GM12801 (cell line): ENCODE data around the gene USP43.

ENCODE experiments used
- TF ChIP-seq, protein P1 (sequence below): IDR thresholded peaks from one replicate; pipeline ENCODE4 v1.5.1; 2011; ENCODE audit warnings: control low read depth; ENCODE audit not compliant: insufficient read length; ENCODE audit errors: extremely low read depth

Gene USP43, protein sequence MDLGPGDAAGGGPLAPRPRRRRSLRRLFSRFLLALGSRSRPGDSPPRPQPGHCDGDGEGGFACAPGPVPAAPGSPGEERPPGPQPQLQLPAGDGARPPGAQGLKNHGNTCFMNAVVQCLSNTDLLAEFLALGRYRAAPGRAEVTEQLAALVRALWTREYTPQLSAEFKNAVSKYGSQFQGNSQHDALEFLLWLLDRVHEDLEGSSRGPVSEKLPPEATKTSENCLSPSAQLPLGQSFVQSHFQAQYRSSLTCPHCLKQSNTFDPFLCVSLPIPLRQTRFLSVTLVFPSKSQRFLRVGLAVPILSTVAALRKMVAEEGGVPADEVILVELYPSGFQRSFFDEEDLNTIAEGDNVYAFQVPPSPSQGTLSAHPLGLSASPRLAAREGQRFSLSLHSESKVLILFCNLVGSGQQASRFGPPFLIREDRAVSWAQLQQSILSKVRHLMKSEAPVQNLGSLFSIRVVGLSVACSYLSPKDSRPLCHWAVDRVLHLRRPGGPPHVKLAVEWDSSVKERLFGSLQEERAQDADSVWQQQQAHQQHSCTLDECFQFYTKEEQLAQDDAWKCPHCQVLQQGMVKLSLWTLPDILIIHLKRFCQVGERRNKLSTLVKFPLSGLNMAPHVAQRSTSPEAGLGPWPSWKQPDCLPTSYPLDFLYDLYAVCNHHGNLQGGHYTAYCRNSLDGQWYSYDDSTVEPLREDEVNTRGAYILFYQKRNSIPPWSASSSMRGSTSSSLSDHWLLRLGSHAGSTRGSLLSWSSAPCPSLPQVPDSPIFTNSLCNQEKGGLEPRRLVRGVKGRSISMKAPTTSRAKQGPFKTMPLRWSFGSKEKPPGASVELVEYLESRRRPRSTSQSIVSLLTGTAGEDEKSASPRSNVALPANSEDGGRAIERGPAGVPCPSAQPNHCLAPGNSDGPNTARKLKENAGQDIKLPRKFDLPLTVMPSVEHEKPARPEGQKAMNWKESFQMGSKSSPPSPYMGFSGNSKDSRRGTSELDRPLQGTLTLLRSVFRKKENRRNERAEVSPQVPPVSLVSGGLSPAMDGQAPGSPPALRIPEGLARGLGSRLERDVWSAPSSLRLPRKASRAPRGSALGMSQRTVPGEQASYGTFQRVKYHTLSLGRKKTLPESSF

DNA sequence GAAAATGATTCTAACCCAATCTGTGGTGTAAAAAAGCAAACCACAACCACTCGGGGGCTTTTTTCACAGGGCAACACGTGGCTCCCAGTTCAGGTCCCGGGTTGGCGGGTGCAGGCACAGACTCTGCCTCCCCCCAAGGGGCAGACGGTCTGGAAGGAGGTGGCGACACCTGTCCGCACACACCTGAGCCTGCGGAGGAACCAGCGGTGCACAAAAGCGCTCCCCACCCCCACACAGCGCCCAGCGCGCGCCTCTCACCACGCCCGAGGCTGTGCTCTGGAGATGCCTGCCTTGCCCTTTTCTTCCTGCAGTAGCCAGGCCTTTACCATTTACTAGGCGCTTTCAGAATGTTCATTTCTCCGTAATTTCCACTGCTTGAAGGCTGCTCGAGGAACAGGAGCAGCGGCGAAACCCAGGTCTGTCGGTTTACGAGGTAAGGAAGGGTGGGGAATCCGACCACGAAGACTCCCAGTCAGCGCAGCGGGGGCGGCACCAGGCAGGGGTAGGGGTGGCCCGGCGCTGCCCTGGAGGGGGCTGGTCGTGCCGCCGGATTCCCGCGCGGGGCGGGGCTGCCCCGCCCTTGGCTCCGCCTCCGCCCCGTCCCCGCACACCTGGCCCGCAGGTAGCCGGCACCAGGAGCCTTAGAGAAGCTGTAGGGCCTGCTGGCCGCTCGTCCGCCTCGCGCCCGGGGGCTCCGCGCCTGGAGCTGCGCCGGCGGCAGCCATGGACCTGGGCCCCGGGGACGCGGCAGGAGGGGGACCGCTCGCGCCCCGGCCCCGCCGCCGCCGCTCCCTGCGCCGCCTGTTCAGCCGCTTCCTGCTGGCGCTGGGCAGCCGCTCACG, at the start of gene USP43:
TSS of gene USP43 (plus strand) at position 608 of the 842 bp plus-strand sequence. CDS start at position 724, 116 bp downstream.
- TF ChIP-seq, protein P1, sequence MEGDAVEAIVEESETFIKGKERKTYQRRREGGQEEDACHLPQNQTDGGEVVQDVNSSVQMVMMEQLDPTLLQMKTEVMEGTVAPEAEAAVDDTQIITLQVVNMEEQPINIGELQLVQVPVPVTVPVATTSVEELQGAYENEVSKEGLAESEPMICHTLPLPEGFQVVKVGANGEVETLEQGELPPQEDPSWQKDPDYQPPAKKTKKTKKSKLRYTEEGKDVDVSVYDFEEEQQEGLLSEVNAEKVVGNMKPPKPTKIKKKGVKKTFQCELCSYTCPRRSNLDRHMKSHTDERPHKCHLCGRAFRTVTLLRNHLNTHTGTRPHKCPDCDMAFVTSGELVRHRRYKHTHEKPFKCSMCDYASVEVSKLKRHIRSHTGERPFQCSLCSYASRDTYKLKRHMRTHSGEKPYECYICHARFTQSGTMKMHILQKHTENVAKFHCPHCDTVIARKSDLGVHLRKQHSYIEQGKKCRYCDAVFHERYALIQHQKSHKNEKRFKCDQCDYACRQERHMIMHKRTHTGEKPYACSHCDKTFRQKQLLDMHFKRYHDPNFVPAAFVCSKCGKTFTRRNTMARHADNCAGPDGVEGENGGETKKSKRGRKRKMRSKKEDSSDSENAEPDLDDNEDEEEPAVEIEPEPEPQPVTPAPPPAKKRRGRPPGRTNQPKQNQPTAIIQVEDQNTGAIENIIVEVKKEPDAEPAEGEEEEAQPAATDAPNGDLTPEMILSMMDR, result no peak

DNA sequence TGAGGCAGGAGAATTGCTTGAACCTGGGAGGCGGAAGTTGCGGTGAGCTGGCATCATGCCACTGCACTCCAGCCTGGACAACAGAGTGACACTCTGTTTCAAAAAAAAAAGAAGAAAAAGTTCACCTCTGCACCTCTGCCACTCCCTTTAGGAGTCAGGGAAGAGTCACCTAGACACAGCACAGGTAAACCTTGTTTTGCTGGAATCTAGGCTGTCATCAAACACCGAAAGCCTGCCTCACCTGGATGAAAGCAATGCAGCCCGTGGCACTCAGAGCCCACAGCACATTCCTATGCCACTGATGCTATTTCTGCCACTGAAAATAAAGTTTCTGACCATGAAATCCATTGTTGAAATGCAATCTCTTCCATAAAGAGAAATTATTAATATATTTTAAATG, 46.7 kb upstream of the USP43 start:
- TF ChIP-seq, protein P1, result no peak

DNA sequence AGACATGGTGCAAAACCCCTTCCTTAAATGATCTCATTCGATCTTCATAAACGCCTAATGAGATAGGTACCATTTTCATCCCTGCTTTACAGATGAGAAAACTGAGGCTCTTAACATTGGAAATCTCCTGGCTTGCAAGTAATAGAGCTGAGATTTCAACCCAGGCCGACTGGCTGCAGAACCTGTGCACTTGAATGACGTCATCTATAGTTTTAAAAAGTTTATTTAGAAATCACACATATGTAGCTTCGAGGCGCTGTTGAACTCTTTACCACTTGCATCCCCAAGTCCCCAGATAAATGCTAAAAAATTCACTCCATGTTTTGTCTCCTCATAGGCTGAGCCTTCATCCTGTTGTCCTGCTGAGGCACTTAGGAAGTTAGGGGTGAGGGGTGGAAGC, 38.9 kb upstream of the USP43 start:
- TF ChIP-seq, protein P1, result no peak

DNA sequence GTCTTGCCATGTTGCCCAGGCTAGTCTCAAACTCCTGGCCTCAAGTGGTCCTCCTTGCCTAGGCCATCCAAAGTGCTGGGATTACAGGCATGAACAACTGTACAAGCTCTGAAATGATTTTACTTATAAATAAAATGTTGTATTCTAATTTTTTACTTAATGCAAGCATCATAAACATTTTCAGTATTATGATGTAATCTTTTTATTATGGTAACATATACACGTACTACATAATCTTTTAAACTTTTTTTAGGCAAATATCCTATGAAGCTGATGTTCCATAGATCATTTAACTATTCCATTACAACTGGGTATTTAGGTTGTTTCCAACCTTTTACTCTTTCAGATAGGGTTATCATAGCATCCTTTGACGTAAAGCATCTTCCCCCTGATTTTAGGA, 33.8 kb upstream of the USP43 start:
- TF ChIP-seq, protein P1, result no peak

DNA sequence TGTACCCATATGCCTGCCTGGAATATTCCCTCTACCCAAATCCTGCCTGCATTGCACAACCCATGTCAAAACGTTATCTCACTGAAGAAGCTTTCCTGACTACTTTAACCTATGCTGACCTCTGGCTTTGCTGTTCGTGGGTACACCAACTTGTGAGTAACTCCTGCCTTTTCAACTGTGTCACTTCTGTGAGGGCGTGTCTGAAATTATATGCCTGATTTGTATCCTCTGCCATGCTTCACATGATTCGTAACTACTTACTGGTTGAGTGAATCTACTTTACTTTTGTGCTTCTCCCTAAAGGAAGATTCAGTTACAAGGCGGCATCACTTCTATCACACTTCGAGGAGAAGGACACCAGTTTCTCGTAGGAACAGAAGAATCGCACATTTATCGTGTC, 33.3 kb upstream of the USP43 start:
- TF ChIP-seq, protein P1, result no peak

DNA sequence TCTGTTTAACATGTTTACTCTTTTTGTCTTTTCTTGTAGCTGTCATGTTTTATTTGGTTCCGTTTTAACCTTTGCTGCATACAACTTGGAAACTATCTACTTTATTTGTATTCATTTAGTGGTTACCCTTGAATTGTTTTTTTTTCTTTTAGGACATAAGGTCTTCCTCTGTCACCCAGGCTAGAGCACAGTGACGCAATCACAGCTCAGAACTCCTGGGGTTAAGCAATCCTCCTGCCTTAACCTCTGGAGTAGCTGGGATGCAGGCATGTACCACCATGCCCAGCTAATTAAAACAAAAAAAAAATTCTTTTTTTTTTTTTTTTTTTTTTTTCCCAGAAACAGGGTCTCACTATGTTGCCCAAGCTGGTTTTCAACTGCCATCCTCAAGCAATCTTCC, 29.8 kb upstream of the USP43 start:
- TF ChIP-seq, protein P1, result no peak

DNA sequence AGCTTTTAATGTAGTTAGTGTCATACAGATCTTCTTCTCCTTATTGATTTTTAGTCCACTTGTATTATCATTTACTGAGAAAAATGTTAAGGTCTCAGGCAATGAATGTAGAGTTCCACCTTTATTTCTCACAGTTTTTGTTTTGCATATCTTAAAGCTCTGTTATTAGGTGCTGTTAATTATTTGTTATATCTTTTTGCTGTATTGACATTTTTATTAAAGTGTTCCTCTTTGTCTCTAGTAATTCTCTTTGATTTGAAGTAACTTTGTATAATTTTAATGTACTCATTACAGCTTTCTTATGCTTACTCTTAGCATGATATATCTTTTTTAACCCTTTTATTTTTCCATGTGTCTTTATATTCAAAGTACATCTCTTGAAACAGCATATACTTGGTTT, 22.4 kb upstream of the USP43 start:
- TF ChIP-seq, protein P1, result no peak
